ENCODE results near the gene TBX1. TPM values are rescaled to one million over a fixed set of nuclear protein-coding genes. Genes with fewer than 3 reads are reported as not detected.

The TBX1 gene
- total RNA-seq, 1 donor from 2014 or later: 5.9 TPM

DNA sequence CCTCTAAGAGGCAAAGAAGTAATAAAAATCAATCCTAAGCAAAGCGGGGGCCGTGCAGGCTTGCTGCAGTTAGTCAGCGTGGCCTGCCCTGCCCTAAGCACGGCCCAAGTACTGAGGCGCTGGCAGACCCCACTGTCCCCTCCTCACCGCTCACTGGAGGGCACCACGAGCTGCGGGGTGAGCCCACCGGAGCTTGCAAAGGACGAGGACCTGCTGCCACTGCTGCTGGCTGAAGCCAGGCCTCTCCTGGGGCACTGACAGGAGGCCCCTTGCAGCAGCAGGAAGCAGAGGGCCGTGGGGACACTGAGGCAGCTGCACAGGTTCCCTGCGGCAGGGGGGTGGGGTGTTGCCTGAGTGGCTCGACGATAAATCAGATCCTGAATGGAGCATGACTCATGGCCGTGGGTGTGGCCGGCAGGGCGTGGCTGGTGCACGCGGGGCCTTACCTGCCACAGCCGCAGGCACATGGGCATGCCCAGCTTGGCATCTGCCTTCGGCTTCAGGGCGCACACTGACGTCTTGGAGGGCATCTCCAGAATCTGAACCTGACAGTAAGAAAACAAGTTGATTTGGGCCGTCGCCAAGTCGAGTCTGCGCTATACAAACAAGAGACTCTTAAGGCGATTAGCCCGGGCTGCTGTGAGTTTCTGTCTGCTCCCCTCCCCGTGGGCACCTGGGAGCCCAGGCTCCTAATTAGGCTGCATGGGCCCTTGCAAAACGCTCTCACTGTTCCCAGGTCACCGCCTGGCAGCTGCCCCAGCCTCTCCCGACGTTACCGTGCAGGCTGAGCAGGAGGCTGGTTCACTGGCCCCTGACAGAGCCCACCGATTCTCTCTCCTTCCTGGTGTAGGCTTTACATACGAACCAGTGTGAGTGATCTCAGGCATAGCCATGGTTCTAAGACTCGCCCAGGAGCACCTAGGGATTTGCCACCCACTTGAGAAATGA lies 45.9 kb downstream of the TBX1 start:
- H3K27me3 Mint-ChIP-seq: no peaks in the 10 kb centered on the region
- H3K9me3 Mint-ChIP-seq (ENCODE audit: low read depth): no peaks in the 10 kb centered on the region
- no peaks in the 10 kb centered on the region for H3K36me3 Mint-ChIP-seq (ENCODE audit: insufficient read depth)
- no peaks in the 10 kb centered on the region for H3K4me1 Mint-ChIP-seq (ENCODE audit: low read depth)
- TF ChIP-seq CTCF (IDR thresholded peaks at IDR 0.05; ENCODE audit: unreplicated experiment): no peak
- no peak for DNase-seq (ENCODE audit: low spot score, unreplicated experiment)
- peak overlapping the region; percentile 90 for H3K27ac Mint-ChIP-seq
- H3K4me3 Mint-ChIP-seq (ENCODE audit: low read depth): no peak overlapping the region

DNA sequence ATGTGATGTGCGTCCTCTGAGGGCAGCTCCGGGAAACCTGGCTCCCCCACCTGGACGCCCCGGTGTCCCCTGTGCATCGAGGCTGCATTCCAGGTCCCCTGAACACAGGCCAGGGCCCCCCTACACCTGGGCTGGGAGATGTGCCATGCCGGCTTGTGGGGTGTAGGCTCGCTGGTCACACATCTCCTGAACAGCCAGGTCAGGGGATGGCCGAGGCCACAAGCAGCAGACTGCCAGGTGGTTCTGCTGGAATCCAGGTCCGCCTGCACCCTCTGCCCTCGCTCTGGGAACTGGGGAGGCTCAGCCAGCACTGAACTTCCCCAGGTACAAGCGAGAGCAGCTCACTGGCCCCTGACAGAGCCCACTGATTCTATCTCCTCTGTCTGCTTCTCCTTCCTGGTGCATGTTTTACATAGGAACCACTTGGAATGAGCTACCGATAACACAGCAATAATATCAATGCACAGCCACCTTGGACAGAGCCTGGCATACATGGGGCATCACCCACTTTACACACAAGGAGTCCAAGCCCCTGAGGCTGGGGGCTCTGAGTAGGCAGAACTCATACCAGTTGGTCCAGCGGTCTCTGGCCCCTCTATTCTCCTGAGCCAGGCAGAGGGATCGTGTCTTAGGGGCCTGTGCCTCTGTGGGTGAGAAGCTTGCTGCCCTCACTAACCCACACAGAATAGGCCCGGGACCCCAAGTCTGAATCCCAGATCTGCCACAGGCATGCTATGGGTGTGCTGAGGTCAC lies 46.8 kb downstream of the TBX1 start:
- no peak for DNase-seq (ENCODE audit: low spot score, unreplicated experiment)
- H3K27ac Mint-ChIP-seq: peak overlapping the region; percentile 90
- no peak overlapping the region for H3K4me3 Mint-ChIP-seq (ENCODE audit: low read depth)
- H3K27me3 Mint-ChIP-seq: no peaks in the 10 kb centered on the region
- H3K4me1 Mint-ChIP-seq (ENCODE audit: low read depth): no peaks in the 10 kb centered on the region
- no peak for TF ChIP-seq CTCF (IDR thresholded peaks at IDR 0.05; ENCODE audit: unreplicated experiment)
- H3K36me3 Mint-ChIP-seq (ENCODE audit: insufficient read depth): no peaks in the 10 kb centered on the region
- H3K9me3 Mint-ChIP-seq (ENCODE audit: low read depth): no peaks in the 10 kb centered on the region

DNA sequence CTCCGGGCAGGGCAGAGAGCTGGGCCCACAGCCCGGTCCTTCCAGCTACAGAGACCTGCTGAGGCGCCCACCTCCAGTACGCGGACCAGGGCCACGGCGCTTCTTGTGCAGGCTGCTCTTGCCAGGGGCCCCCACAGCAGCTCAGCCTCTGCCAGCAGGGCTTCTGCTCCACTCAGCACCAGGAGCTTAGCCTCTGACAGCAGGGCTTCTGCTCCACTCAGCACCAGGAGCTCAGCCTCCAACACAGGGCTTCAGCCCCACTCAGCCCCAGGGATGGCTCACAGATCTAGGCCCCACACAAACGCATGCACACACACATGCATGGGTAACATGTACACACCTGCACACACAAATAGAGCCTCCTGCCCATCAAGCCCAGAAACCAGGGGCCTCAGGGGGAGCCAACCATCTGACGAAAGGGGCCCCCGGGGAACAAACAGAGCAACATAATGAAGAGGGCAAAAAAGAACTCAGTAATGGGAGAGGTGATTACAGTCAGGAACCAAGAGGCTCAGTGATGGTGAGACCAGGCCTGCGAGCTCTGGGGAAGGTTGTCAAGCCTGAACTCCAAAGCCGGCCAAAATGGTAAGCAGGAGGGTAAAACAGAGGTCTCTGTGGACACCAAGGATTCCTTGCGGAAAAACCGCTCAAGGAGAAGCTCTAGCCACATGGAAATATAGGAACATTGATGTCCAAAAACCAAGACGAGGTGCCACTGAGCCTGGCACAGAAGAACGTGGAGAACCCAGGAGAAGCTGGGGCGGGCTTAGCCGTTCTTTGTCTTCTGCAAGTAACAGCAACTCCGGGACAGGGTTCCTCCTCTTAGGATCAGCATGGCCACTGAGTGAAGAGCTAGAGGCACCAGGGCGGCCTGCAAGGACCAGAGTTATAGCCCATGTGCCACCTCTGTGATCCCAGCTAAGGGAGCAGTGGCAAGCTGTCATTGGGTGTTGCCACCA lies 47.6 kb downstream of the TBX1 start:
- no peaks in the 10 kb centered on the region for H3K27me3 Mint-ChIP-seq
- H3K36me3 Mint-ChIP-seq (ENCODE audit: insufficient read depth): no peaks in the 10 kb centered on the region
- H3K4me3 Mint-ChIP-seq (ENCODE audit: low read depth): no peak overlapping the region
- no peak for DNase-seq (ENCODE audit: low spot score, unreplicated experiment)
- no peaks in the 10 kb centered on the region for H3K9me3 Mint-ChIP-seq (ENCODE audit: low read depth)
- H3K27ac Mint-ChIP-seq: no peak overlapping the region
- no peak for TF ChIP-seq CTCF (IDR thresholded peaks at IDR 0.05; ENCODE audit: unreplicated experiment)
- no peaks in the 10 kb centered on the region for H3K4me1 Mint-ChIP-seq (ENCODE audit: low read depth)

- H3K9me3 Mint-ChIP-seq (ENCODE audit: low read depth): no peaks in the 10 kb centered on the region
- no peak overlapping the region for H3K27ac Mint-ChIP-seq
- no peak overlapping the region for H3K4me3 Mint-ChIP-seq (ENCODE audit: low read depth)
- DNase-seq (ENCODE audit: low spot score, unreplicated experiment): no peak
- H3K4me1 Mint-ChIP-seq (ENCODE audit: low read depth): no peaks in the 10 kb centered on the region
- no peaks in the 10 kb centered on the region for H3K36me3 Mint-ChIP-seq (ENCODE audit: insufficient read depth)
- H3K27me3 Mint-ChIP-seq: no peaks in the 10 kb centered on the region
- TF ChIP-seq CTCF (IDR thresholded peaks at IDR 0.05; ENCODE audit: unreplicated experiment): no peak
Observed at GRCh38 chr22:19808873-19809478, 48.4 kb downstream of the TBX1 start.

All from progenitor cell of endocrine pancreas (in vitro differentiated cells).